SK-N-SH treated with all-trans-retinoic acid at 6 μM for 48 hours (cell line): ENCODE results near the gene UNC13C.

Experiments used
- GLIS3 ChIP-seq: fragments of 250-450 bp; sonication (Bioruptor Pico); IDR thresholded peaks from 2 replicates; pipeline ENCODE4 v1.5.0; 2020; ENCODE audit warnings: mild to moderate bottlenecking, moderate library complexity
- PPARA ChIP-seq: fragments of 250-450 bp; sonication (Bioruptor Pico); IDR thresholded peaks from 2 replicates; pipeline ENCODE4 v1.5.0; 2020; ENCODE audit warnings: mild to moderate bottlenecking, borderline replicate concordance
- SNAI2 ChIP-seq: fragments of 250-450 bp; sonication (Bioruptor Pico); IDR thresholded peaks from 2 replicates; pipeline ENCODE4 v1.5.0; 2020; ENCODE audit warnings: mild to moderate bottlenecking, moderate library complexity
- ZNF70 ChIP-seq: fragments of 450-650 bp; formaldehyde crosslinking; IDR thresholded peaks from 2 replicates; pipeline ENCODE4 v1.5.0; 2020; ENCODE audit warnings: mild to moderate bottlenecking, moderate library complexity
- TF ChIP-seq, protein P1 (sequence below): fragments of 250-450 bp; sonication (Bioruptor Pico); IDR thresholded peaks from 2 replicates; pipeline ENCODE4 v1.8.0; 2020; ENCODE audit warnings: mild to moderate bottlenecking, moderate library complexity, borderline replicate concordance
- TF ChIP-seq, protein P2 (sequence below): fragments of 250-450 bp; sonication (Bioruptor Pico); IDR thresholded peaks from 2 replicates; pipeline ENCODE4 v1.5.1; 2021; ENCODE audit warnings: mild to moderate bottlenecking, moderate library complexity

DNA sequence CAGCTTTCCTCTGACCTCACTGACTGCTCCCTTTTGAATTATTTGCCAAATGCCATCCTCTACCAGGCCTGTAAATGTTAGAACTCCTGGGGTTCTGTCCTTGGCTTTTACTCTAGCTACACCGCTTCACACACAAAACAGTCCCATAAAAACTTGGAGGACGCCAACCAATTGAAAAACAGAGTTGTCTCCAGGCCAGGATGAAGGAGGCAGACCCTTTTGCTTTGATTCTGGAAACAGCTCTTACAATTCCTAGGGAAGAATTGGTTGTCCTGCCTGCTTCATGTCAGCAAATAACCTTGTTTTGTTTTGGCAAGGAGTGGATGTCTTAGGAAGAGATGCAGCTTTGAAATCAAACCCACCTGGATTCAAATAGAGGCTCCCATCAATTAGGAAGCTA is 375.5 kb downstream of the UNC13C start:
- TF ChIP-seq PPARA (CRISPR knock-in tag) (no peak), SNAI2 (CRISPR knock-in tag) (no peak), ZNF70 (CRISPR knock-in tag) (no peak), GLIS3 (no peak)
- TF ChIP-seq, protein P1, sequence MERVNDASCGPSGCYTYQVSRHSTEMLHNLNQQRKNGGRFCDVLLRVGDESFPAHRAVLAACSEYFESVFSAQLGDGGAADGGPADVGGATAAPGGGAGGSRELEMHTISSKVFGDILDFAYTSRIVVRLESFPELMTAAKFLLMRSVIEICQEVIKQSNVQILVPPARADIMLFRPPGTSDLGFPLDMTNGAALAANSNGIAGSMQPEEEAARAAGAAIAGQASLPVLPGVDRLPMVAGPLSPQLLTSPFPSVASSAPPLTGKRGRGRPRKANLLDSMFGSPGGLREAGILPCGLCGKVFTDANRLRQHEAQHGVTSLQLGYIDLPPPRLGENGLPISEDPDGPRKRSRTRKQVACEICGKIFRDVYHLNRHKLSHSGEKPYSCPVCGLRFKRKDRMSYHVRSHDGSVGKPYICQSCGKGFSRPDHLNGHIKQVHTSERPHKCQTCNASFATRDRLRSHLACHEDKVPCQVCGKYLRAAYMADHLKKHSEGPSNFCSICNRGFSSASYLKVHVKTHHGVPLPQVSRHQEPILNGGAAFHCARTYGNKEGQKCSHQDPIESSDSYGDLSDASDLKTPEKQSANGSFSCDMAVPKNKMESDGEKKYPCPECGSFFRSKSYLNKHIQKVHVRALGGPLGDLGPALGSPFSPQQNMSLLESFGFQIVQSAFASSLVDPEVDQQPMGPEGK (CRISPR knock-in tag), result no peak
- TF ChIP-seq, protein P2, sequence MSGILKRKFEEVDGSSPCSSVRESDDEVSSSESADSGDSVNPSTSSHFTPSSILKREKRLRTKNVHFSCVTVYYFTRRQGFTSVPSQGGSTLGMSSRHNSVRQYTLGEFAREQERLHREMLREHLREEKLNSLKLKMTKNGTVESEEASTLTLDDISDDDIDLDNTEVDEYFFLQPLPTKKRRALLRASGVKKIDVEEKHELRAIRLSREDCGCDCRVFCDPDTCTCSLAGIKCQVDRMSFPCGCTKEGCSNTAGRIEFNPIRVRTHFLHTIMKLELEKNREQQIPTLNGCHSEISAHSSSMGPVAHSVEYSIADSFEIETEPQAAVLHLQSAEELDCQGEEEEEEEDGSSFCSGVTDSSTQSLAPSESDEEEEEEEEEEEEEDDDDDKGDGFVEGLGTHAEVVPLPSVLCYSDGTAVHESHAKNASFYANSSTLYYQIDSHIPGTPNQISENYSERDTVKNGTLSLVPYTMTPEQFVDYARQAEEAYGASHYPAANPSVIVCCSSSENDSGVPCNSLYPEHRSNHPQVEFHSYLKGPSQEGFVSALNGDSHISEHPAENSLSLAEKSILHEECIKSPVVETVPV, result no peak
